ENCODE data around the gene PAX5.

PAX5 gene

DNA sequence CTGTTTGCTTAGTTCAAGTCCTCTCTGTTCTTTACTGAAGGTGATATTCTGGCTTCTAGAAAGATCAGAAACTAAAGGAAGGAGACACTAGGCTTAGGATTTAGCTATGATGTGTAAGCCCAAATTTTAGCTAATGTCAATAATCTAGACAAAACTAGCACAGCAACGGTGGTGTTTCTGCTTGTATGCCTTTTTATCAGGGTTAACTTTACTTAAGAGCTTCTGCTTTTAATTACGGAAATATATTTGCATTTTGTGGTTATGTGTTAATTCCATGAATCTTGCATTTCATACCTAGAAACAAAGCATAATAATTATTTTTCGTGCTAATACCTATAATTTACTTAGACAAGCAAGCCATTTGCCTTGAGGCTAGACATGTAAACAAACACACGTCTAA lies 96.1 kb downstream of the PAX5 start:
- TF ChIP-seq GATA1 (IDR thresholded peaks at IDR 0.05; ENCODE audit: low read depth, low read length) (no peak), POLR2A (IDR thresholded peaks at IDR 0.05; ENCODE audit: low read length) (no peak)
- DNase-seq: no peak

DNA sequence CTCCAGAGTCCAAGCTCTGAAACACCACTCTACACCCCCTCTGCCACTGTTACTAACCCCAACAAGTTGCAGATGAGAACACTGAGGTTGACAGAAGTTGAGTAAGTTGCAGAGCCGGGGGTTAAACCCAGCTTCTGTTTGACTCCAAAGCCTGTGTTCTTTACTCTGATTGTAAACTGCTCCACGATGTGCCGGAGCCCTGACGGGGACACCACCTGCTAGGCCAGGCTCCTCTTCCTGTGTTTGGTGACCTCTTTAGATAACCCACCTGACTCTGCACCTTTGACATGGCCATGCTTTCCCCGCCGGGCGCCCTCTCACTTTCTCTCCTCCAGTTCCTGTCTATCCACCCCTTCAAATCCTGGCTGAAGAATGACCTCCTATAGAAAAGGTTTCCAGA lies 96.7 kb downstream of the PAX5 start:
- TF ChIP-seq POLR2A (IDR thresholded peaks at IDR 0.05; ENCODE audit: low read length) (no peak), GATA1 (IDR thresholded peaks at IDR 0.05; ENCODE audit: low read depth, low read length) (no peak)
- DNase-seq: no peak

DNA sequence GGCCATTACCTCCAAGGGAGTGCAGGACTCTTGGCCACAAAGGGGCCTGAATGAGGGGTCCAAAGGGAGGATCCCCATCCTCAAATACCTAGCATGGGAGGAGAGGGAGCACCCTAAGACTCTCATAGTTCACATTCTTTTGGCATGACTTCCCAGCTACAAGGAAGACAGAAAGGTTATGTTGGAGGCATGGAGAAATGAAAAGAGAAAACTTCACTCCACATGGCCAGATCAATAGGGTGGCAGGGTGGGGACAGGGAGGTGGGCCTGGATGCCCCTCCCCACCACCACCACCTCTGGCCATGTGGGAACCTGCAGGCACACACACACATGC lies 97.6 kb downstream of the PAX5 start:
- no peak for DNase-seq
- TF ChIP-seq GATA1 (IDR thresholded peaks at IDR 0.05; ENCODE audit: low read depth, low read length): no peak
- TF ChIP-seq POLR2A (IDR thresholded peaks at IDR 0.05; ENCODE audit: low read length): no peak

DNA sequence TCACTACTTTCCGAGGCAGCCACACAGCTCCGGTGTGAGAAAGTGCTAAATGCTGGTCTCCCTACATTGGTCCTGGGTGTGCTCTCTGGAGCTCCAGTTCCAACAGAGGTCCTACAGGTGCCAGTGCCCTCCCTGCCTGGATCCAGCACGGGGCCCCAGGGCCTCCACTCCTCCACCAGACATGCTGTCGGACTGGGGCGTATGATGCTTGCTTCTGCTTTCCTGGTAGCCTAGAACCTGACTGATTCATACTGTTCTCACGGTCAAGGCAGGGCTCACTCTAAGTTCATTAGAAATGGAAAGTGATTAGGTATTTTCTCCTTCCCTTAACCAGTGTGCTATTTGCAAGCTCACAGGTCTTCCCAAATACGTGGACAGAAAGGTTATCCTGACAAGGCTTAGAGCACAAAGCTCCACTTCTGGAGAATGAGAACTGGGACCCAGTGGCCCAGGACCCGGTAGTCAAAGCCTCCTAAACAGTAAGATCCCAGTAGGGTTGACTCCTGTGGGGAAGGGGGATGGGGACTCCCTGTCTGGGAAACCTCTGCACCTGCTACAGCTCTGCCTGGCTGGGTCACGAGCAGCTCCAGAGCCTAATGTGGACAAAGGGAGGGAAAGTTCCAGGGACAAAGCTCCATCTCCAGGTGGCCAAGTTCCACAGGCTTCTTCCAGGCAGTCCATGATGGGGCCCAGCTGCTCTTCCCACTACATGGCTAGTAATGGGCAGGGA lies 98.1 kb downstream of the PAX5 start:
- TF ChIP-seq GATA1 (IDR thresholded peaks at IDR 0.05; ENCODE audit: low read depth, low read length): no peak
- no peak for TF ChIP-seq POLR2A (IDR thresholded peaks at IDR 0.05; ENCODE audit: low read length)
- no peak for DNase-seq

DNA sequence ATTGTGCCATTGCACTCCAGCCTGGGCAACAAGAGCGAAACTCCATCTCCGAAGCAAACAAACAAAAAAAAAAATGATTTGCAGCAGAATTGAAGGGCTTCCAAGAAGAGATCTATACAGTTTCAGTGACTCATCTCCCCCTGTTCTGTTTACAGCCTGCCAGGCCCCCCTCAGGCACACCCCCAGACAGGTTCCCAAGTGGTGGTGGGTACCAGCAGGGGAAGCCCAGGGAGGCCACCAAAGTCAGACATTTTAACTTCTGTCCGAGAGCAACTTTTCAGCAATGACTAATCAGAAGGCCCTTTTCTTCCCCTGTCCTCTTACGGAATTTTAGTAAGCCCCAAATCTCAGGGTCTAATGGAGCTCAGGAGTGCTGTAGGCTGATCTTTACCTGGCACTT lies 98.7 kb downstream of the PAX5 start:
- DNase-seq: no peak
- TF ChIP-seq GATA1 (IDR thresholded peaks at IDR 0.05; ENCODE audit: low read depth, low read length) (no peak), POLR2A (IDR thresholded peaks at IDR 0.05; ENCODE audit: low read length) (no peak)

DNA sequence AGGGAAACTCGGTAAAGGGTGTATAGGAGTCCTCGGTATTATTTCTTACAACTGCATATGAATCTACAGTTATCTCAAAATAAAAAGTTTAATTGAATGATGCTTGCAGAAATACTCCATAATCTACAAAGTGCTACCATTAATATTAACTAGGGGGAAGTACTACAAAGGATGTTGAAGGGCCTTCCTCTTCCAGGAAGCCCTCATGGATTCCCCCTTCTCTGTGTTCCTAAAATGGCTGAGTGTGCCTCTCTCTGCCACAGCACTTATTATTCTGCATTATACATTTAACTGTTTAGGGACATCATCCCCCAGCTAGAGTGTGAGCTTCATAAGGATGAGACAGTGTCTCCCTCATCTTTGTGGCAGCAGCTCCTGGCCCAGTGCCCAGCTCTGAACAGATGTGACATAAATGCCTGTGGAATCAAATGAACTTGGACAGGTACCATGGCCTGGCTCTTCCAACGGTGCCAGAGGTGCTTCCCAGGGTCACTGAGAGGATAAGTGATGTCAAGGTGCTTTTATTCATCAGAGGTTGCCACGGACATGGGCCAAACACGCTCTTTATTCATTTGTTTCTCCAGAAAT lies 99.5 kb downstream of the PAX5 start:
- no peak for TF ChIP-seq POLR2A (IDR thresholded peaks at IDR 0.05; ENCODE audit: low read length)
- TF ChIP-seq GATA1 (IDR thresholded peaks at IDR 0.05; ENCODE audit: low read depth, low read length): no peak
- DNase-seq: no peak

DNA sequence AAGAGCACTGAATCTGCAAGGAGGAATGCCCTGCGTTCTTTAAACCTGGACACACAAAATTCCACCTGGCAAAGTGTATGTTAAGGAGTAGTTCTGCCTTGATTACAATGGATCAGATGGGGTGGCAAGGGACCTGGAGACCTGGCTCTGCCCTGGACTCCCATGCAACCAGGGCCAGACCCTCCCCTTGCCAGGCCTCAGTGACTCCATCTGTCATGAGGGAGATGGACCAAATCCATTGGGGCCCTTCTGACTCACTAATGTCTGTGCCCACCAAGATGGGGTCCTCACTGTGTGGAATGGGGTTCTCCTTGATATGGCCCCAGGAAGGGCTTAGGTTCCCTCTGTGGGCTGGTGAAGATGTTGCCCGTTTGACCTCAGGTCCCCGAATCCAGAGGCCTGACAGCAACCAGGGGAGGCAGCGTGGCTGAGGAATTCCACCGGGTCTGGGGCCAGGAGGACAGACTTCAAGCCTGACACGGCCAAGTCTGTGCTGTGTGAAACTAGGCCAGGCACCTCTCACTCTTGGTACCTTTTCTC lies 100.3 kb downstream of the PAX5 start:
- no peak for DNase-seq
- TF ChIP-seq POLR2A (IDR thresholded peaks at IDR 0.05; ENCODE audit: low read length): no peak
- no peak for TF ChIP-seq GATA1 (IDR thresholded peaks at IDR 0.05; ENCODE audit: low read depth, low read length)

DNA sequence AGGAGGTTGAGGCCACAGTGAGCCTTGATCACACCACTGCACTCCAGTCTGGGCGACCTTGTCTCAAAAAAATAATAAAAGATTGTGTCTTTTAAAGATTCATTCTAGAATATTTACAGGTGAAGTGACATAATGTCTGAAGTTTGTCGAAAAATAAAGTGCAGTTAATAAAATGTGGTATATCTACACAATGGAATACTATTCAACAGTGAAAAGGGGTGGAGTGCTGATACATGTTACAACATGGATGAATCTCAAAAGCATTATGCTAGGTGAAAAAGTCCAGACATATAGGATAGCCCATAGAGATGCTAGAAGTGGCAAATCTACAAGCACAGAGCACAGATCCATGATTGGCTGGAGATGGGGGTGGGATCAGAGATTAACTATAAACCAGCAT lies 101.9 kb downstream of the PAX5 start:
- TF ChIP-seq POLR2A (IDR thresholded peaks at IDR 0.05; ENCODE audit: low read length) (no peak), GATA1 (IDR thresholded peaks at IDR 0.05; ENCODE audit: low read depth, low read length) (no peak)
- DNase-seq: no peak

DNA sequence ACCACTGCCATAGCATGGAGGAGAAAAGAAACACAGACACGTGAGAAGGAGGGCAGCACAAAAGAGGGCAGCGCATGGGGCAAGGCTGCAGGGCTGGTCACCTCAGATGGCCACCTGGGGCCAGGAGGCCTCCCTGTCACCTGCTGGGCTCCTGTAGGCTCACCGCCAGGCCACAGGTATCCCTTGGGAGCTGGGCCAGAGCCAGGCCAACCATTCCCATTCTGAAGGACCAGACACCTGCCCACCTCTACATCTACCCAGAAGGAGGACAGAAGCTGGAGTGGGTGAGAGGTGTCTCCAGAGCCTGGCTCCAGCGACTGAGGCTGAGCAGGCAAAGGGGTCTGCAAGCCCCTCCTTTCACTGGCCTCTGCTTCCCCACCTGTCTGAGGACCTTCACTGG lies 103.1 kb downstream of the PAX5 start:
- TF ChIP-seq POLR2A (IDR thresholded peaks at IDR 0.05; ENCODE audit: low read length): no peak
- no peak for TF ChIP-seq GATA1 (IDR thresholded peaks at IDR 0.05; ENCODE audit: low read depth, low read length)
- DNase-seq: no peak

DNA sequence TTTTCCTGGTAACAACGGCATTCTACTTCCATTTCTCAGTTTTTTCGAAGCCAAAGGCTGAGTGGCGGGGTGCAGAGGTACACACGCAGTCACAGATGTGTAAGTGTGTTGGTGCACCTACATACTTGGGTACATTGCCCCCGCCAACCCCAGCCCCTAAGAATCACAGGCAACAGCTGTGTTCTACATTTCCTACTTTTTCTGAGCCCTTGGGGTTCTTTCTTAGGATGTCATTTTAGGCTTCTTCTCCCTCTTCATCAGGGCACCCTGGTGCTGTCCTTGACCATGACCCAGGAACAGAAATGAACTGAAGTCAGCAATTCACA lies 104.8 kb downstream of the PAX5 start:
- DNase-seq: no peak
- TF ChIP-seq POLR2A (IDR thresholded peaks at IDR 0.05; ENCODE audit: low read length): no peak
- no peak for TF ChIP-seq GATA1 (IDR thresholded peaks at IDR 0.05; ENCODE audit: low read depth, low read length)

DNA sequence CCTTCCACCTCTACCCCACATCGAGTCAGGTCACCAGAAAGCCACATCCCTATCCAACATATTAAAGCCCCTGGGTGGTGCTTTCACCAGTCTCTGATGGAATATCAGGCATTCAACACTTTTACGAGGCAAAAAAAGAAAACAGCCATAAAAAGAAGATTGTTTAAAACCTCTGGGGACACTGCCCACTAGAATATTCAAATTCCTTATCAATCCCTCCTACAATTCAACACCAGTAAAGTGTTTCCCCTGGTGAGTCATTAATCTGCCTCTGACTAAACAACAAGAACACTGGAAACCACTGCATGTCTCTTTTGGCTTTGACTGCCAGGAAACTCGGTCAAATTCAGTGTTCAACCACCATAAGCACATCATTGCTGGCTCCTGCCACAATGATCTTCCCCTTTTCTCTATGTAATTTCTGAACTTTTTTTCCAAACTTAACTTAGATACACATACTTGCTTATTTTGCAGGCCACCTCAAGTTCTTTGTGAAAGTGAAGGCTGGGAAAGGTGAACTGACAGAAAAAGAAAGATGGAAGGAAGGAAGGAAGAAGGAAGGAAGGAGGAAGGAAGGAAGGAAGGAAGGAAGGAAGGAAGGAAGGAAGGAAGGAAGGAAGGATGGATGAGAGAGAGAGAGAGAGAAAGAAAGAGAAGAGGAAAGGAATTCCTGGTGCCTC lies 105.3 kb downstream of the PAX5 start:
- DNase-seq: no peak
- TF ChIP-seq POLR2A (IDR thresholded peaks at IDR 0.05; ENCODE audit: low read length) (no peak), GATA1 (IDR thresholded peaks at IDR 0.05; ENCODE audit: low read depth, low read length) (no peak)

DNA sequence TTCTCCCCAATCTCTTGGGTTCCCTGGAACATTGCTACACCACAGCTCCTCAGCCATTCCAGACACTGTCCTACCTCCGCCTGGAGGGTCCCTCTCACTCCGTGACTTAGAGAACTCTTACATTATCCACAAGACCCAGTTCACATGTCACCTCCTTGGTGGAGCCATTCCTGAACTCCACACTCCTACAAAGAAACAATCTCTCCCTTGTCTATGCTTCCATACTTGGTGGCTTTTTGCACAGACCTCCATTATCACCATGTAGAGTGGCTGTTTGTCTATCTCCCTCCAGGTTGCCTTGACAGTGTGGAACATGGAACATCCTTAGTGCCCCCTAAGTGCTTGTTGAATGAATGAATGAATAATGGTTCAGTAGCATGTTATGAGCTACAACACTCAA lies 105.9 kb downstream of the PAX5 start:
- DNase-seq: no peak
- TF ChIP-seq POLR2A (IDR thresholded peaks at IDR 0.05; ENCODE audit: low read length) (no peak), GATA1 (IDR thresholded peaks at IDR 0.05; ENCODE audit: low read depth, low read length) (no peak)

DNA sequence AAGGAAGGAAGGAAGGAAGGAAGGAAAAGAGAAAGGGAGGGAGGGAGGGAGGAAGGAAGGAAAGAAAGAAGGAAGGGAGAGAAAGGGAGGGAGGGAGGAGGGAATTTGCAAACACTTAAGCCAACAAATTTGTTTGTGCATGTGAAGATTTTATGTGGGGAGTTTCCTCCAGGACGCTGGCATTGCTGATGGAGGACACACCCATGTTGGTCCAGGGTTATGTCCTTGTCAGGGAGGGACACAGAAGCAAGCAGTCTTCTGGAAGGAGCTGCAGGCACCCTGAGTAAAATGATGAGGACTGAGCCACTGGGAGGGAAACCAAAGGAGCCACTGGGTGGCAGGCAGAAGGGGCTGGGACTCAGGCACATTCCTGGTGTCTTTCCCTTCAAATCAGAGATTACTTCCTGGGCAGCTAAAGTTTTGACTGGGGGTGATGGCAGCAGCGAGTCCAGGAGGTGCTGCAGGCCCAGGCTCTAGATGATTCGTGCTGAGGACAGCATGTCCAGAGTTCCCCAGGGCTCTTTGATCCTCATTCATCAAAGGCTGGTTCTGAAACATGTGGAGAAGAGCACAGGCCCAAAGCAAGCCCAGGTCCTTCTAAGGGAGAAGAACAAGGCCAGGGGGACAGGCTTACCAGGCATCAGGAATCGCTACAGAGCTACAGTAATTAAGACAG lies 109.2 kb downstream of the PAX5 start:
- no peak for DNase-seq
- TF ChIP-seq GATA1 (IDR thresholded peaks at IDR 0.05; ENCODE audit: low read depth, low read length): no peak
- no peak for TF ChIP-seq POLR2A (IDR thresholded peaks at IDR 0.05; ENCODE audit: low read length)

DNA sequence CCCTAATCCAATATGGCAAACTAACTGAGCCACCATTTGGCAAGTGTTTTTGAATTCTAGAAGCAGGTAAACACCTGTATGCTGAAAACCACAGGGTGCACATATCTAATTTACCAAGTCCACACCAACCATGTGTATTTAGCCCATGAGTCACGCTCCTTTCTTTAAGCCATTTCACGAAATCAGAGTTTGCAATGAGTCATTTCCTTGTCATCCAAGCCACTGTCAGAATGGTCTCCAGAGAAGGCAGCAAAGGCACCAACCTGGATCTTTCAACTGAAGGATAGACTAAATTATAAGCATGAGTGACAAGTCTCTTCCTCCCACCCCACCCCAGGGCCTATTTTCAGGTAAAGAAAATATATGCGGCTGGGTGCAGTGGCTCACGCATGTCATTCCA lies 110.0 kb downstream of the PAX5 start:
- TF ChIP-seq POLR2A (IDR thresholded peaks at IDR 0.05; ENCODE audit: low read length): no peak
- no peak for TF ChIP-seq GATA1 (IDR thresholded peaks at IDR 0.05; ENCODE audit: low read depth, low read length)
- no peak for DNase-seq
